Esophagus muscularis mucosa (tissue), 4 donors: ENCODE data around the gene ERAP2. TPM values are rescaled to one million over a fixed set of nuclear protein-coding genes. Genes with fewer than 3 reads are reported as not detected.

Source experiments
- DNase-seq: peaks from one replicate; pipeline ENCODE4 v3.0.0-alpha.2; 2017; ENCODE audit errors: extremely low spot score
- H3K27ac ChIP-seq, 4 donors: fragments of 200-600 bp; sonication (generic); replicated peaks in 1 of 4; 1 replicate in 3 of 4; 2 replicates in 1 of 4; pipeline ENCODE4 v1.5.1; 2016 to 2019; ENCODE audit warnings: mild to moderate bottlenecking in 1 of 4
- H3K27me3 ChIP-seq, 4 donors: fragments of 200-600 bp; sonication (generic); one replicate each; pipeline versions ENCODE4 v1.5.1 to v1.6.0; 2016 to 2019
- H3K36me3 ChIP-seq, 4 donors: fragments of 200-600 bp; sonication (generic); one replicate each; pipeline ENCODE4 v1.5.1; 2016 to 2019
- H3K4me1 ChIP-seq, 4 donors: fragments of 200-600 bp; sonication (generic); one replicate each; pipeline ENCODE4 v1.5.1; 2016 to 2019
- H3K4me3 ChIP-seq, 4 donors: fragments of 200-600 bp; sonication (generic); 1 replicate in 2 of 4; 2 replicates in 2 of 4; pipeline ENCODE4 v1.5.1; 2016 to 2019; ENCODE audit warnings: mild to moderate bottlenecking in 4 of 4, moderate library complexity in 1 of 4
- H3K9me3 ChIP-seq, 4 donors: fragments of 200-600 bp; sonication (generic); 1 replicate in 3 of 4; 2 replicates in 1 of 4; pipeline ENCODE4 v1.5.1; 2016 to 2019
- CTCF ChIP-seq, 3 experiments: fragments of 200-600 bp in 2 of 3; fragments of 450-650 bp in 1 of 3; sonication (generic) in 2 of 3; IDR thresholded peaks; one replicate each; pipeline ENCODE4 v1.5.1; 2017 to 2019; ENCODE audit warnings: antibody characterized with exemption in 3 of 3, mild to moderate bottlenecking in 2 of 3, moderate library complexity in 1 of 3
- EP300 ChIP-seq: sonication (generic); formaldehyde crosslinking; IDR thresholded peaks from one replicate; pipeline ENCODE4 v1.6.1; 2017; ENCODE audit warnings: antibody characterized with exemption
- POLR2A ChIP-seq: fragments of 450-650 bp; IDR thresholded peaks from one replicate; pipeline ENCODE4 v1.6.1; 2017; ENCODE audit warnings: antibody characterized with exemption, moderate library complexity, mild to moderate bottlenecking, low read depth
- POLR2AphosphoS5 ChIP-seq, 2 donors: sonication (generic); formaldehyde crosslinking; IDR thresholded peaks; one replicate each; pipeline ENCODE4 v1.6.1; 2017; ENCODE audit warnings: antibody characterized with exemption in 2 of 2
- WGBS: methylation state at CpG from one replicate; pipeline ENCODE4 v1.1.5; 2018; 5-methylcytosine and 5-hydroxymethylcytosine counted together
- intact Hi-C: fragments of 100-400 bp; cut with DNase I; formaldehyde crosslinking; loops from one replicate; pipeline ENCODE4 v1.15.1; 2023
- total RNA-seq, 4 donors: library from RNA; depleted of rRNA; stranded (reverse); fragments of >200 nt; gene quantifications; one replicate each; pipeline versions ENCODE4 v1.1.0 to v1.2.1, GENCODE V29; 2016

Gene ERAP2
- total RNA-seq, 4 donors from 2014 or later: 6.6 to 12.3 (median 7.3) TPM

GRCh38 chr5:96856371-96856770 is 19.9 kb upstream of the ERAP2 start:
- H3K9me3 ChIP-seq: no peaks in the 10 kb centered on the region
- intact Hi-C loops: no loop called here
- H3K4me3 ChIP-seq: no peak overlapping the region
- no peak overlapping the region for H3K27ac ChIP-seq
- DNase-seq: no peak
- TF ChIP-seq POLR2A (no peak), CTCF (IDR thresholded peaks at IDR 0.05) (no peak), EP300 (no peak), POLR2AphosphoS5 (IDR thresholded peaks at IDR 0.05) (no peak)
- no peaks in the 10 kb centered on the region for H3K27me3 ChIP-seq
- 67% methylated on average over 3 of the region's 3 CpGs for WGBS
- no peaks in the 10 kb centered on the region for H3K36me3 ChIP-seq
- H3K4me1 ChIP-seq: peaks cover 0 to 6% (median 0%) of the 10 kb centered on the region in 4 donors

DNA sequence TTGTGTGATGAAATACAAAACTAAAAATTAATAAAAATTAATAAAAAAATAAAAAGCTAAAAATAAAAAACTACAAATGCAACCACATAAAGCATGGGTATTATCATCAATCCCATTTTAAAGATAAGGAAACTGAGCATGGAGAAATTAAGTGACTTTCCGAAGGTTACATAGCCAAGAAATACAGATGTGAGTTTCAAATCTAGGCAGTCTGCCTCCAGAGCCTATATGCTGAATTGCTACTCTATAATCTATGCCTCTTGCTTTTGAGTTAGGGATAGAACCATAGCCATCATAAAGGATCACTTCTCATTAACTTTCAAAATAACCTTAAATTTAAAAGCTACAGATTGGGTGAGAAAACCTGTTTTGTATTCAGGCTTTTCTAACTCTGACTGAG is 18.8 kb upstream of the ERAP2 start:
- DNase-seq: no peak
- TF ChIP-seq POLR2A (no peak), CTCF (IDR thresholded peaks at IDR 0.05) (no peak), POLR2AphosphoS5 (IDR thresholded peaks at IDR 0.05) (no peak), EP300 (no peak)
- intact Hi-C loops: no loop called here
- no peaks in the 10 kb centered on the region for H3K36me3 ChIP-seq
- no peaks in the 10 kb centered on the region for H3K9me3 ChIP-seq
- no peak overlapping the region for H3K4me3 ChIP-seq
- H3K27me3 ChIP-seq: no peaks in the 10 kb centered on the region
- peaks cover 0 to 3% (median 0%) of the 10 kb centered on the region in 4 donors for H3K4me1 ChIP-seq
- 82% methylated on average over 1 of the region's 1 CpG for WGBS
- H3K27ac ChIP-seq: no peak overlapping the region

GRCh38 chr5:96857924-96858323 is 18.4 kb upstream of the ERAP2 start:
- no peak for TF ChIP-seq POLR2A
- no peak for TF ChIP-seq CTCF (IDR thresholded peaks at IDR 0.05)
- no peak for TF ChIP-seq POLR2AphosphoS5 (IDR thresholded peaks at IDR 0.05)
- TF ChIP-seq EP300: no peak
- H3K36me3 ChIP-seq: no peaks in the 10 kb centered on the region
- DNase-seq: no peak
- no peak overlapping the region for H3K27ac ChIP-seq
- WGBS: 90% methylated on average over 4 of the region's 4 CpGs
- H3K4me1 ChIP-seq: peaks cover 0 to 3% (median 0%) of the 10 kb centered on the region in 4 donors
- intact Hi-C loops: no loop called here
- H3K4me3 ChIP-seq: no peak overlapping the region
- H3K9me3 ChIP-seq: no peaks in the 10 kb centered on the region
- no peaks in the 10 kb centered on the region for H3K27me3 ChIP-seq

DNA sequence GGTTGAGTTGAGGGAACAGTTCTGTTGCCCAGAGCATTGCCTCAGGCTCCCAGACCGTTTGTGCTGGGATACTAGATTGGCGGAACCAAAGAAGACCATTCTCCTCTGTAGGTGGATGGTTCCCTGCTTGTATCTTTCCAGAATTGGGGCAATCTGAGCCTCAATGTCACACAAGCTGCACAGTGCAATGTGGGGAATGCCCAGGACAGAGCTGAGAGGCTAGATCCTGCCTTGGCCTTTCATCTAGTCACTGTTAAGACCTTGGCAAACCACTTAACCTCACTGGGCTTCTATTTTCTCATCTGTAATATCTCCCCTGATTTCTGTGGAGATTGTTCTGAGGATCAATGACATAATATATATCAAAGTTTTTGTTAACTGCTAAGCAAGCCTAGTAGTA is 16.9 kb upstream of the ERAP2 start:
- DNase-seq: peak; percentile 45
- intact Hi-C loops: no loop called here
- H3K27me3 ChIP-seq: no peaks in the 10 kb centered on the region
- H3K4me1 ChIP-seq: peaks cover 0 to 3% (median 0%) of the 10 kb centered on the region in 4 donors
- H3K9me3 ChIP-seq: no peaks in the 10 kb centered on the region
- WGBS: 93% methylated on average over 2 of the region's 2 CpGs
- H3K27ac ChIP-seq: no peak overlapping the region
- H3K4me3 ChIP-seq: no peak overlapping the region
- no peaks in the 10 kb centered on the region for H3K36me3 ChIP-seq
- TF ChIP-seq POLR2AphosphoS5 (IDR thresholded peaks at IDR 0.05): no peak
- TF ChIP-seq EP300: no peak
- no peak for TF ChIP-seq POLR2A
- TF ChIP-seq CTCF (IDR thresholded peaks at IDR 0.05): no peak

GRCh38 chr5:96861076-96861475 is 15.2 kb upstream of the ERAP2 start:
- Histone ChIP-seq H3K36me3 (no peaks in the 10 kb centered on the region), H3K27me3 (no peaks in the 10 kb centered on the region), H3K4me1 (no peaks in the 10 kb centered on the region), H3K9me3 (no peaks in the 10 kb centered on the region), H3K27ac (no peak overlapping the region), H3K4me3 (no peak overlapping the region)
- WGBS: 92% methylated on average over 2 of the region's 2 CpGs
- intact Hi-C loops: loop anchor here (10.0 kb wide), 1 partner anchor 134 kb away; no protein-coding TSS in a partner anchor
- peak; percentile 78 for DNase-seq
- TF ChIP-seq POLR2A: no peak
- no peak for TF ChIP-seq CTCF (IDR thresholded peaks at IDR 0.05)
- no peak for TF ChIP-seq POLR2AphosphoS5 (IDR thresholded peaks at IDR 0.05)
- no peak for TF ChIP-seq EP300
